ENCODE data around the gene CTDSPL2. TPM values are rescaled to one million over a fixed set of nuclear protein-coding genes. Genes with fewer than 3 reads are reported as not detected.

CTDSPL2 gene
- total RNA-seq, 1 donor from 2014 or later = 61.7 TPM

DNA sequence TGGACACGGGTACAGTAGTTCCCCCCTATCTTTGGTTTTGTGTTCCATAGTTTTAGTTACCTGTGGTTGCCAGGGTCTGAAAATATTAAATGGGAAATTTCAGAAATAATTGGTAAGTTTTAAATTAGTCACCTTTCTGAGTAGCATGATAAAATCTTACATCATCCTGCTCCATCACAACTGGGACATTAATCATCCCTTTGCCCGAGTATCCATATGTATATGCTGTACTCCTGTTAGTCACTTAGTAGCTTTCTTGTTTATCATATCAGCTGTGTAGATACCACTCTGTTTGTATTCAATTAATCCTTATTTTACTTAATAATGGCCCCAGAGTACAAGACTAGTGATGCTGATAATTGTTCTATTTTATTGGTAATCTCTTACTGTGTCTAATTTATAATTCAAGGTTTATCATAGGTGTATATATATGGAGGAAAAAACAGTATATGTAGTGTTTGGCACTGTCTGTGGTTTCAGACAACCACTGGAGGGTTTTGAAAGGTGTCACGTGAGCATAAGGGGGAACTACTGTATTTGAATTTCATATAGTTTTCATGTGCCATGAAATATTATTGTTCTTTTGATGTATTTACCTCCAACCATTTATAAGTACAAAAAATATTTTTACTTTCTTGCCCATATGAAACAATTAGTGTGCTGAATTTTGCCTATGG is 41.4 kb downstream of the CTDSPL2 start:
- peaks cover 27% of the 10 kb centered on the region for H3K36me3 Mint-ChIP-seq (ENCODE audit: insufficient read depth)

GRCh38 chr15:44471885-44472455 is 44.5 kb downstream of the CTDSPL2 start:
- Mint-ChIP-seq H3K4me1 (ENCODE audit: low read depth) (no peaks in the 10 kb centered on the region), H3K9me3 (ENCODE audit: low read depth) (peaks cover 7% of the 10 kb centered on the region), H3K4me3 (ENCODE audit: low read depth) (no peak overlapping the region), H3K27ac (no peak overlapping the region), H3K36me3 (ENCODE audit: insufficient read depth) (peaks cover 20% of the 10 kb centered on the region), H3K27me3 (no peaks in the 10 kb centered on the region)
- TF ChIP-seq, protein P1, sequence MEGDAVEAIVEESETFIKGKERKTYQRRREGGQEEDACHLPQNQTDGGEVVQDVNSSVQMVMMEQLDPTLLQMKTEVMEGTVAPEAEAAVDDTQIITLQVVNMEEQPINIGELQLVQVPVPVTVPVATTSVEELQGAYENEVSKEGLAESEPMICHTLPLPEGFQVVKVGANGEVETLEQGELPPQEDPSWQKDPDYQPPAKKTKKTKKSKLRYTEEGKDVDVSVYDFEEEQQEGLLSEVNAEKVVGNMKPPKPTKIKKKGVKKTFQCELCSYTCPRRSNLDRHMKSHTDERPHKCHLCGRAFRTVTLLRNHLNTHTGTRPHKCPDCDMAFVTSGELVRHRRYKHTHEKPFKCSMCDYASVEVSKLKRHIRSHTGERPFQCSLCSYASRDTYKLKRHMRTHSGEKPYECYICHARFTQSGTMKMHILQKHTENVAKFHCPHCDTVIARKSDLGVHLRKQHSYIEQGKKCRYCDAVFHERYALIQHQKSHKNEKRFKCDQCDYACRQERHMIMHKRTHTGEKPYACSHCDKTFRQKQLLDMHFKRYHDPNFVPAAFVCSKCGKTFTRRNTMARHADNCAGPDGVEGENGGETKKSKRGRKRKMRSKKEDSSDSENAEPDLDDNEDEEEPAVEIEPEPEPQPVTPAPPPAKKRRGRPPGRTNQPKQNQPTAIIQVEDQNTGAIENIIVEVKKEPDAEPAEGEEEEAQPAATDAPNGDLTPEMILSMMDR (IDR thresholded peaks at IDR 0.05; ENCODE audit: unreplicated experiment) = no peak
- no peak for DNase-seq (ENCODE audit: low spot score, unreplicated experiment)

More for the DNA sequence above, 41.4 kb downstream of the CTDSPL2 start:
- Mint-ChIP-seq H3K4me1 (ENCODE audit: low read depth) (no peaks in the 10 kb centered on the region), H3K9me3 (ENCODE audit: low read depth) (peaks cover 8% of the 10 kb centered on the region), H3K27me3 (no peaks in the 10 kb centered on the region), H3K27ac (peak overlapping the region; percentile 45), H3K4me3 (ENCODE audit: low read depth) (no peak overlapping the region)
- no peak for DNase-seq (ENCODE audit: low spot score, unreplicated experiment)
- TF ChIP-seq, protein P1 (IDR thresholded peaks at IDR 0.05; ENCODE audit: unreplicated experiment) = no peak

- Mint-ChIP-seq H3K27ac (peak overlapping the region; percentile 34), H3K9me3 (ENCODE audit: low read depth) (no peaks in the 10 kb centered on the region), H3K4me3 (ENCODE audit: low read depth) (no peak overlapping the region), H3K4me1 (ENCODE audit: low read depth) (peaks cover 1% of the 10 kb centered on the region), H3K36me3 (ENCODE audit: insufficient read depth) (peaks cover 4% of the 10 kb centered on the region), H3K27me3 (no peaks in the 10 kb centered on the region)
- TF ChIP-seq, protein P1 (IDR thresholded peaks at IDR 0.05; ENCODE audit: unreplicated experiment) = no peak
- DNase-seq (ENCODE audit: low spot score, unreplicated experiment) = no peak
Measured at GRCh38 chr15:44479343-44479742, 51.9 kb downstream of the CTDSPL2 start.

DNA sequence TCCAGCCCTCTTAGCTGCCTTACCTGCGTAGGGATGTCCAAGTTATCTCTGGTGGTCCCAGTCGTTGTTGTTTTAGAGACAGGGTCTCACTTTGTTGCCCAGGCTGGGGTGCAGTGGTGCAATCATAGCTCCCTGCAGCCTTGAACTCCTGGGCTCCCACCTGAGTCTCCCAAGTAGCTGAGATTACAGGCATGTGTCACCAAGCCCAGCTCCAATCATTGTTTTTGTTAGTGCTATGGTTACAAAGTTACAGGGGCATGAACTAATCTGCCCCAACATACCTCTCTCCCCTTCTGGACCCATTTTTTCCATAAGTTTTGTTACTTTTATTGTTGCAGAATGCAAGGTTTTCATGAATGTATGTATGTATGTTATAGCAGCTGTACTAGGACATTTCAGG is 54.7 kb downstream of the CTDSPL2 start:
- H3K27me3 Mint-ChIP-seq = no peaks in the 10 kb centered on the region
- peaks cover 1% of the 10 kb centered on the region for H3K4me1 Mint-ChIP-seq (ENCODE audit: low read depth)
- H3K27ac Mint-ChIP-seq = no peak overlapping the region
- H3K36me3 Mint-ChIP-seq (ENCODE audit: insufficient read depth) = peaks cover 5% of the 10 kb centered on the region
- no peak for DNase-seq (ENCODE audit: low spot score, unreplicated experiment)
- H3K4me3 Mint-ChIP-seq (ENCODE audit: low read depth) = no peak overlapping the region
- TF ChIP-seq, protein P1 (IDR thresholded peaks at IDR 0.05; ENCODE audit: unreplicated experiment) = no peak
- H3K9me3 Mint-ChIP-seq (ENCODE audit: low read depth) = no peaks in the 10 kb centered on the region

GRCh38 chr15:44485880-44486279 is 58.5 kb downstream of the CTDSPL2 start:
- H3K4me1 Mint-ChIP-seq (ENCODE audit: low read depth) = peaks cover 1% of the 10 kb centered on the region
- H3K27me3 Mint-ChIP-seq = no peaks in the 10 kb centered on the region
- no peak overlapping the region for H3K27ac Mint-ChIP-seq

More at GRCh38 chr15:44485880-44486279, 58.5 kb downstream of the CTDSPL2 start:
- no peak overlapping the region for H3K4me3 Mint-ChIP-seq (ENCODE audit: low read depth)
- DNase-seq (ENCODE audit: low spot score, unreplicated experiment) = no peak
- H3K36me3 Mint-ChIP-seq (ENCODE audit: insufficient read depth) = peaks cover 16% of the 10 kb centered on the region
- TF ChIP-seq, protein P1 (IDR thresholded peaks at IDR 0.05; ENCODE audit: unreplicated experiment) = no peak
- H3K9me3 Mint-ChIP-seq (ENCODE audit: low read depth) = no peaks in the 10 kb centered on the region
